ENCODE results near the gene SELENON. TPM values are rescaled to one million over a fixed set of nuclear protein-coding genes. Genes with fewer than 3 reads are reported as not detected.

Gene SELENON
- total RNA-seq, 1 experiment from 2014 or later = 36.5 TPM

GRCh38 chr1:25808481-25809244, 8.7 kb downstream of the SELENON start:
- DNase-seq (ENCODE audit: low read depth) = no peak

- no peak for DNase-seq (ENCODE audit: low read depth)
Measured at GRCh38 chr1:25809283-25809926, 9.4 kb downstream of the SELENON start.

- no peak for DNase-seq (ENCODE audit: low read depth)
Measured at GRCh38 chr1:25809929-25810328, 9.9 kb downstream of the SELENON start.

GRCh38 chr1:25810341-25811299, 10.6 kb downstream of the SELENON start:
- DNase-seq (ENCODE audit: low read depth) = peak; percentile 51

GRCh38 chr1:25811384-25812082, 11.5 kb downstream of the SELENON start:
- DNase-seq (ENCODE audit: low read depth) = no peak

- no peak for DNase-seq (ENCODE audit: low read depth)
Measured at GRCh38 chr1:25813071-25813733, 13.2 kb downstream of the SELENON start.

- DNase-seq (ENCODE audit: low read depth) = no peak
Measured at GRCh38 chr1:25813734-25814471, 13.9 kb downstream of the SELENON start.

- DNase-seq (ENCODE audit: low read depth) = no peak
Measured at GRCh38 chr1:25814549-25815087, 14.6 kb downstream of the SELENON start.

GRCh38 chr1:25815208-25816111, 15.5 kb downstream of the SELENON start:
- DNase-seq (ENCODE audit: low read depth) = no peak

GRCh38 chr1:25816112-25816718, 16.2 kb downstream of the SELENON start:
- no peak for DNase-seq (ENCODE audit: low read depth)

GRCh38 chr1:25817840-25818501, 18.0 kb downstream of the SELENON start:
- no peak for DNase-seq (ENCODE audit: low read depth)

GRCh38 chr1:25818569-25818968, 18.6 kb downstream of the SELENON start:
- no peak for DNase-seq (ENCODE audit: low read depth)

- peak; percentile 75 for DNase-seq (ENCODE audit: low read depth)
Measured at GRCh38 chr1:25819491-25820246, 19.7 kb downstream of the SELENON start, which contains the start of gene MTFR1L. MTFR1L (plus strand) TSS chr1:25819954; CDS start chr1:25823105, 3,151 bp downstream.

GRCh38 chr1:25820247-25821111, 20.5 kb downstream of the SELENON start:
- peak; percentile 42 for DNase-seq (ENCODE audit: low read depth)

GRCh38 chr1:25821112-25821476, 21.1 kb downstream of the SELENON start:
- DNase-seq (ENCODE audit: low read depth) = no peak

GRCh38 chr1:25821630-25822091, 21.7 kb downstream of the SELENON start:
- DNase-seq (ENCODE audit: low read depth) = no peak

Measured in HT1080 (cell line).